ENCODE data around the gene NLGN1. TPM values are rescaled to one million over a fixed set of nuclear protein-coding genes. Genes with fewer than 3 reads are reported as not detected.

The NLGN1 gene
- total RNA-seq, 1 donor from 2014 or later = 4.5 TPM

DNA sequence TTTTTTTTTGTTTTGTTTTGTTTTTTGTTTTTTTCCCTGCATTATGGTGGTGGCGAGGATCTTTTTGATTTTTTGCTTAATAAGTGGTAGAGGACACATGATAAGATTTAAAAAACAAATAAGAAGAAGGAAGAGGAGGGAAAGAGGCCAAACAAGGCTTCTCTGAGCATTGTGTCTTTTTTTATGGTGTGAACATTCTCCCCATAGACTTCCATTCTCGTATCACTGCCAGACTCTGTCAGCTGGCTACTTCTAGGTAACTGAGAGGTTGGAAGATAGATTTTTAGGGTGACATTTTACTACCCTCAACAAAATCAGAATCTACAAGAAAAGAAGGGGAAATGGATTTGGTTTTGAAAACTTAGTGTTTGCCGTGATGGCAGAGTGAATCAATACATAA lies 3.8 kb downstream of the NLGN1 start:
- DNase-seq (ENCODE audit: low read depth) = no peak
- no peak for TF ChIP-seq CTCF (IDR thresholded peaks at IDR 0.05; ENCODE audit: insufficient read depth, low read length, poor library complexity, severe bottlenecking)
- H3K4me3 ChIP-seq (ENCODE audit: low read depth, low read length) = no peak overlapping the region
- no peaks in the 10 kb centered on the region for H3K27me3 ChIP-seq (ENCODE audit: control insufficient read depth, insufficient read depth, low read length)
- no peaks in the 10 kb centered on the region for H3K36me3 ChIP-seq (ENCODE audit: control insufficient read depth, insufficient read depth, low read length)

DNA sequence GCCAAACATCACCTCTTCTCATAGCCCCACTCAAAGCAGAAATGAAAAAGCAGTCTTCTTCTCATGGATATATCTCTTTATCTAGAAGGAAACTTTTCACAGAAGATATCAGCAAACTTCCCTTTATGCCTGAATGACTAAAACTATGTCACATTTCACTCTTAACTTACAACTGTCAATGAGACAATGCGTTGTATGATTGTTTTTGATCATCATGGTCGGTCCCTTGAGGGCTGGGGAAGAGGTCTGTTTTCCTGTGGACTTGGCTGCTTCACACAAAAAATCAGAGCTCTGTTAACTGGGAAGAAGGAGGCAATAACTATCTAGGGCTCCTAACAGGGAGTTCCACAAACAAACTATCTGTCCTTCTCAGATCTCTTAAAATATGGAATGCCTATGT lies 5.1 kb downstream of the NLGN1 start:
- TF ChIP-seq CTCF (IDR thresholded peaks at IDR 0.05; ENCODE audit: insufficient read depth, low read length, poor library complexity, severe bottlenecking) = no peak
- no peak for DNase-seq (ENCODE audit: low read depth)
- no peaks in the 10 kb centered on the region for H3K36me3 ChIP-seq (ENCODE audit: control insufficient read depth, insufficient read depth, low read length)
- no peak overlapping the region for H3K4me3 ChIP-seq (ENCODE audit: low read depth, low read length)
- no peaks in the 10 kb centered on the region for H3K27me3 ChIP-seq (ENCODE audit: control insufficient read depth, insufficient read depth, low read length)

GRCh38 chr3:173403376-173403775 lies 5.8 kb downstream of the NLGN1 start:
- DNase-seq (ENCODE audit: low read depth) = no peak
- Histone ChIP-seq H3K4me3 (ENCODE audit: low read depth, low read length) (no peak overlapping the region), H3K27me3 (ENCODE audit: control insufficient read depth, insufficient read depth, low read length) (no peaks in the 10 kb centered on the region), H3K36me3 (ENCODE audit: control insufficient read depth, insufficient read depth, low read length) (no peaks in the 10 kb centered on the region)
- no peak for TF ChIP-seq CTCF (IDR thresholded peaks at IDR 0.05; ENCODE audit: insufficient read depth, low read length, poor library complexity, severe bottlenecking)

GRCh38 chr3:173404156-173404555 lies 6.6 kb downstream of the NLGN1 start:
- no peaks in the 10 kb centered on the region for H3K27me3 ChIP-seq (ENCODE audit: control insufficient read depth, insufficient read depth, low read length)
- H3K4me3 ChIP-seq (ENCODE audit: low read depth, low read length) = no peak overlapping the region
- TF ChIP-seq CTCF (IDR thresholded peaks at IDR 0.05; ENCODE audit: insufficient read depth, low read length, poor library complexity, severe bottlenecking) = no peak
- no peaks in the 10 kb centered on the region for H3K36me3 ChIP-seq (ENCODE audit: control insufficient read depth, insufficient read depth, low read length)
- no peak for DNase-seq (ENCODE audit: low read depth)

DNA sequence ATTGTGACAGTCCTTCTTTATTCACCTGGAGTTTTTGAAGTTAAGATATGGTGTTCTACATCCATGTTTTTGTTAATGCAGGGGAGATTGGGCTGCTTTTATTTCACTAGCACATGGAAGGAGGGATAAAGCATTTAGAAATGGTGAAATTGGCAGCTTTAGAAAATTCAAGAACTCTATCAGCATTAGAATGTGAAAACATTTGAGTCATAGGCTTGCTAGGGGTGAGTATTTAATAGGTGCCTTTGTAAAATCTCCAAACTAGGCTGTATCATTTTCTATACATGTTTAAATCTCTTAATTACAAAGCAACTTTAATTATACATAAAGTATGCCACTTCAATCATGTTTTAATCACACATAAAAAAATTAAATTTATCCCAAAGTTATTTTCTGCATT lies 12.9 kb downstream of the NLGN1 start:
- DNase-seq (ENCODE audit: low read depth) = no peak
- no peaks in the 10 kb centered on the region for H3K36me3 ChIP-seq (ENCODE audit: control insufficient read depth, insufficient read depth, low read length)
- no peaks in the 10 kb centered on the region for H3K27me3 ChIP-seq (ENCODE audit: control insufficient read depth, insufficient read depth, low read length)
- TF ChIP-seq CTCF (IDR thresholded peaks at IDR 0.05; ENCODE audit: insufficient read depth, low read length, poor library complexity, severe bottlenecking) = no peak
- no peak overlapping the region for H3K4me3 ChIP-seq (ENCODE audit: low read depth, low read length)

DNA sequence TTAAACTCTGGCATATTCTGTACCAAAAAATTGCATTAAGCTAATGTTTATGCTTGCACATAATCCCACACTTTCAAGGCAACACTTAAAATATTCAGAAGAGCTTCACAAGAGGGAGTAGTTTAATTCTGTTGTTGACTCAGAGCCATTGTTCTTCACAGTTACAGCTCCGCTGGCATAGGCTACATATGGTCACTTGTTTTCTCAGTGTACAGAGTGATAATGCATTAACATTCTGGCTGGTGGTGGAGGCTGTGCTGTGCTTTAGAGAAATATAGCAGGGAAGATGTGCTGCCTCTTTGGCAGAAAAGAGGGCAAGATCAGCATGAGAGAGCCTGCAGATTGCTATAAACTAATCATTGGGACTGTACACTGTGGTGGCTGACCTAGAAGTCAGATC lies 13.3 kb downstream of the NLGN1 start:
- DNase-seq (ENCODE audit: low read depth) = no peak
- no peaks in the 10 kb centered on the region for H3K27me3 ChIP-seq (ENCODE audit: control insufficient read depth, insufficient read depth, low read length)
- H3K4me3 ChIP-seq (ENCODE audit: low read depth, low read length) = no peak overlapping the region
- H3K36me3 ChIP-seq (ENCODE audit: control insufficient read depth, insufficient read depth, low read length) = no peaks in the 10 kb centered on the region
- no peak for TF ChIP-seq CTCF (IDR thresholded peaks at IDR 0.05; ENCODE audit: insufficient read depth, low read length, poor library complexity, severe bottlenecking)
